H1 (cell line): Measurements from ENCODE around the gene PRKN. TPM values are rescaled to one million over a fixed set of nuclear protein-coding genes. Genes with fewer than 3 reads are reported as not detected.

Experiments
- CTCF ChIA-PET: fragments of 300-600 bp; sonication (Branson Sonifier 250); formaldehyde crosslinking; loops from one replicate; lab custom pipeline; 2021; ENCODE audit not compliant: partially characterized antibody; lab: Charles Lee
- POLR2A ChIA-PET: fragments of 300-600 bp; sonication (Branson Sonifier 250); formaldehyde crosslinking; loops from one replicate; lab custom pipeline; 2021; ENCODE audit warnings: inconsistent platforms; ENCODE audit not compliant: partially characterized antibody; lab: Charles Lee
- DNase-seq, 2 experiments: peaks; one replicate each; pipeline versions ENCODE4 v3.0.0 to v3.0.0-alpha.2; 2010 to 2022; ENCODE audit warnings: low spot score in 2 of 2, low read depth in 1 of 2, mixed read lengths in 1 of 2
- FAIRE-seq: peaks from 2 replicates; lab custom pipeline; 2011; peaks lifted over from hg19 to GRCh38; lab: Jason Lieb, UNC
- H2AFZ ChIP-seq: 2 replicates; pipeline ENCODE4 v1.8.1; 2012; ENCODE audit warnings: low read length, inconsistent platforms
- H2AK5ac ChIP-seq: 2 replicates; pipeline ENCODE4 v1.6.1; 2013; ENCODE audit warnings: low read depth, low read length
- H2BK120ac ChIP-seq: replicated peaks from 2 replicates; pipeline ENCODE3; 2013; ENCODE audit warnings: low read depth, low read length, inconsistent platforms
- H2BK12ac ChIP-seq: 2 replicates; pipeline ENCODE4 v1.6.1; 2013; ENCODE audit warnings: low read depth, low read length
- H2BK15ac ChIP-seq: 2 replicates; pipeline ENCODE4 v1.6.1; 2013; ENCODE audit warnings: low read length
- H2BK20ac ChIP-seq: 2 replicates; pipeline ENCODE4 v1.6.1; 2013; ENCODE audit warnings: low read length
- H2BK5ac ChIP-seq: 2 replicates; pipeline ENCODE4 v1.6.1; 2013; ENCODE audit warnings: low read depth, low read length
- H3K14ac ChIP-seq: 2 replicates; pipeline ENCODE4 v1.6.1; 2013; ENCODE audit warnings: inconsistent platforms; ENCODE audit not compliant: insufficient read length
- H3K18ac ChIP-seq: 2 replicates; pipeline ENCODE4 v1.6.1; 2013; ENCODE audit warnings: low read length; ENCODE audit errors: extremely low read depth
- H3K23ac ChIP-seq: 2 replicates; pipeline ENCODE4 v1.6.1; 2013; ENCODE audit warnings: inconsistent platforms; ENCODE audit not compliant: insufficient read length
- H3K23me2 ChIP-seq: 2 replicates; pipeline ENCODE4 v1.6.1; 2013; ENCODE audit warnings: low read depth, low read length
- H3K27ac ChIP-seq: 2 replicates; pipeline ENCODE4 v1.6.1; 2011; ENCODE audit warnings: low read depth, low read length, inconsistent platforms
- H3K27me3 ChIP-seq, 4 experiments: replicated peaks in 1 of 4; 1 replicate in 1 of 4; 2 replicates in 3 of 4; pipeline versions ENCODE4 v1.6.1 to v1.8.1; 2011 to 2013; ENCODE audit warnings: low read length in 3 of 4, mild to moderate bottlenecking in 3 of 4, inconsistent platforms in 2 of 4, mixed read lengths in 2 of 4, moderate library complexity in 1 of 4; ENCODE audit not compliant: control insufficient read depth in 3 of 4, insufficient read depth in 3 of 4; ENCODE audit errors: extremely low read depth in 1 of 4
- H3K36me3 ChIP-seq, 4 experiments: 2 replicates each; pipeline versions ENCODE4 v1.6.1 to v1.8.1; 2011 to 2013; ENCODE audit warnings: mild to moderate bottlenecking in 4 of 4, low read length in 3 of 4, moderate library complexity in 2 of 4, control low read depth in 1 of 4, inconsistent platforms in 1 of 4; ENCODE audit not compliant: insufficient read depth in 4 of 4, control insufficient read depth in 2 of 4
- H3K4ac ChIP-seq: replicated peaks from 2 replicates; pipeline ENCODE3; 2013; ENCODE audit warnings: low read length, low read depth, mixed read lengths, inconsistent platforms; ENCODE audit not compliant: insufficient read length
- H3K4me1 ChIP-seq, 4 experiments: replicated peaks in 1 of 4; 1 replicate in 1 of 4; 2 replicates in 3 of 4; pipeline versions ENCODE4 v1.6.1 to v1.8.1; 2011 to 2013; ENCODE audit warnings: low read length in 3 of 4, inconsistent platforms in 2 of 4, mixed read lengths in 1 of 4; ENCODE audit not compliant: insufficient read depth in 4 of 4, control insufficient read depth in 3 of 4
- H3K4me2 ChIP-seq, 2 experiments: 2 replicates each; pipeline versions ENCODE4 v1.6.1 to v1.8.1; 2011 to 2013; ENCODE audit warnings: low read depth in 2 of 2, low read length in 2 of 2, control low read depth in 1 of 2, inconsistent platforms in 1 of 2, mild to moderate bottlenecking in 1 of 2; ENCODE audit not compliant: insufficient read depth in 1 of 2
- H3K4me3 ChIP-seq, 4 experiments: fragments of 200-600, 300-600 bp in 1 of 4; sonication (generic), shearing (Covaris generic), sonication (Bioruptor Twin) in 1 of 4; 2 replicates each; pipeline versions ENCODE4 v1.5.1 to v1.8.1; 2011 to 2016; ENCODE audit warnings: low read length in 4 of 4, low read depth in 3 of 4, control low read depth in 2 of 4, inconsistent platforms in 2 of 4, mild to moderate bottlenecking in 2 of 4, mixed read lengths in 1 of 4, moderate library complexity in 1 of 4; ENCODE audit not compliant: insufficient read depth in 2 of 4; ENCODE audit errors: extremely low read depth in 1 of 4
- H3K56ac ChIP-seq: replicated peaks from 2 replicates; pipeline ENCODE3; 2013; ENCODE audit warnings: low read depth, mild to moderate bottlenecking, mixed read lengths, low read length, inconsistent platforms; ENCODE audit not compliant: insufficient read length
- H3K79me1 ChIP-seq: 2 replicates; pipeline ENCODE4 v1.6.1; 2013; ENCODE audit warnings: low read depth, low read length, control low read depth
- H3K79me2 ChIP-seq, 2 experiments: 2 replicates each; pipeline versions ENCODE4 v1.6.1 to v1.8.1; 2012 to 2013; ENCODE audit warnings: low read length in 2 of 2, mild to moderate bottlenecking in 2 of 2, inconsistent platforms in 1 of 2; ENCODE audit not compliant: insufficient read depth in 2 of 2, control insufficient read depth in 1 of 2
- H3K9ac ChIP-seq, 4 experiments: replicated peaks in 1 of 4; 1 replicate in 1 of 4; 2 replicates in 3 of 4; pipeline versions ENCODE4 v1.6.1 to v1.8.1; 2011 to 2013; ENCODE audit warnings: low read depth in 3 of 4, low read length in 3 of 4, control low read depth in 2 of 4, mild to moderate bottlenecking in 2 of 4, moderate library complexity in 2 of 4, inconsistent platforms in 1 of 4; ENCODE audit errors: extremely low read depth in 1 of 4
- H3K9me3 ChIP-seq, 2 experiments: 2 replicates each; pipeline versions ENCODE4 v1.6.1 to v1.8.1; 2012 to 2013; ENCODE audit warnings: mild to moderate bottlenecking in 2 of 2, moderate library complexity in 2 of 2, control low read depth in 1 of 2, inconsistent platforms in 1 of 2, low read depth in 1 of 2, low read length in 1 of 2, mixed read lengths in 1 of 2; ENCODE audit not compliant: insufficient read depth in 2 of 2
- H4K20me1 ChIP-seq, 2 experiments: replicated peaks in 1 of 2; 2 replicates each; pipeline versions ENCODE3 to v1.8.1; 2011 to 2013; ENCODE audit warnings: inconsistent platforms in 2 of 2, low read length in 2 of 2, mild to moderate bottlenecking in 1 of 2; ENCODE audit not compliant: insufficient read depth in 2 of 2, control insufficient read depth in 1 of 2
- H4K5ac ChIP-seq: 2 replicates; pipeline ENCODE4 v1.6.1; 2013; ENCODE audit warnings: low read length, low read depth, mixed read lengths, inconsistent platforms; ENCODE audit not compliant: insufficient read length
- H4K8ac ChIP-seq: 2 replicates; pipeline ENCODE4 v1.8.0; 2013; ENCODE audit warnings: mild to moderate bottlenecking, moderate library complexity, low read length, inconsistent platforms; ENCODE audit not compliant: insufficient read depth; ENCODE audit errors: extremely low read depth
- H4K91ac ChIP-seq: replicated peaks from 2 replicates; pipeline ENCODE3; 2013; ENCODE audit warnings: low read length, mixed read lengths, inconsistent platforms; ENCODE audit not compliant: insufficient read length
- ASH2L ChIP-seq: fragments of 200-600, 300-600 bp; sonication (generic); IDR thresholded peaks from one replicate; pipeline ENCODE4 v1.7.1; 2017; ENCODE audit warnings: low read length
- CEBPB ChIP-seq: IDR thresholded peaks from 2 replicates; pipeline ENCODE4 v1.6.1; 2012; ENCODE audit warnings: low read depth, low read length
- EP300 ChIP-seq, 2 experiments: IDR thresholded peaks; 1 replicate in 1 of 2; 2 replicates in 1 of 2; pipeline ENCODE4 v1.6.1; 2011 to 2012; ENCODE audit warnings: low read depth in 2 of 2, low read length in 2 of 2, mild to moderate bottlenecking in 2 of 2, borderline replicate concordance in 1 of 2, inconsistent platforms in 1 of 2, moderate library complexity in 1 of 2
- POU5F1 ChIP-seq: IDR thresholded peaks from 2 replicates; pipeline ENCODE4 v1.6.1; 2011; ENCODE audit warnings: low read depth, mild to moderate bottlenecking, low read length, moderate library complexity
- RNF2 ChIP-seq: fragments of 200-900, 300-1000 bp; sonication (generic); IDR thresholded peaks from 2 replicates; pipeline ENCODE4 v1.7.1; 2016; ENCODE audit warnings: borderline replicate concordance, low read depth, mild to moderate bottlenecking, antibody characterized with exemption, low read length; ENCODE audit not compliant: poor library complexity, severe bottlenecking; ENCODE audit errors: missing control alignments
- WGBS, 2 experiments: shearing (Covaris generic) in 1 of 2; methylation state at CpG; one replicate each; pipeline versions ENCODE4 v1.1.6 to v1.1.7; 2013 to 2015; ENCODE audit warnings: low lambda C conversion rate in 2 of 2, mixed read lengths in 2 of 2, inconsistent platforms in 1 of 2, low coverage in 1 of 2, missing lambda C conversion rate in 1 of 2; ENCODE audit not compliant: insufficient replicate concordance in 2 of 2, insufficient coverage in 1 of 2, insufficient read length in 1 of 2; ENCODE audit errors: extremely low coverage in 1 of 2, missing lambda C conversion rate in 1 of 2; 5-methylcytosine and 5-hydroxymethylcytosine counted together
- polyA plus RNA-seq, 7 experiments: library from polyadenylated mRNA; depleted of rRNA in 3 of 7; stranded (reverse) in 5 of 7; unstranded in 2 of 7; fragments of >200 nt in 5 of 7; fragments of 200-250 nt in 2 of 7; gene quantifications; 1 replicate in 5 of 7; 2 replicates in 1 of 7; 4 replicates in 1 of 7; pipeline versions ENCODE4 v1.2.1 to v1.2.3, GENCODE V29; 2011 to 2013; ENCODE audit warnings: missing spikeins in 2 of 7, mixed read lengths in 2 of 7
- total RNA-seq: library from RNA; stranded (reverse); fragmentation: NEBNext Ultra II Directional; extraction: Animal tissue kit (Norgen Biotek cat#: 25700); gene quantifications from 2 replicates; pipeline ENCODE4 v1.2.1, GENCODE V29; 2021
- TF ChIP-seq, protein P1 (sequence below): IDR thresholded peaks from 2 replicates; pipeline ENCODE4 v1.6.1; 2012; ENCODE audit warnings: inconsistent platforms

PRKN gene
- total and polyA plus RNA-seq, 2 of the 8 experiments (the other 6 are each of a cell fraction or from before 2014, with no cell fraction given), result 0.13 to 0.29 TPM

GRCh38 chr6:161463071-161463470 lies 1264.5 kb downstream of the PRKN start:
- TF ChIP-seq, protein P1, sequence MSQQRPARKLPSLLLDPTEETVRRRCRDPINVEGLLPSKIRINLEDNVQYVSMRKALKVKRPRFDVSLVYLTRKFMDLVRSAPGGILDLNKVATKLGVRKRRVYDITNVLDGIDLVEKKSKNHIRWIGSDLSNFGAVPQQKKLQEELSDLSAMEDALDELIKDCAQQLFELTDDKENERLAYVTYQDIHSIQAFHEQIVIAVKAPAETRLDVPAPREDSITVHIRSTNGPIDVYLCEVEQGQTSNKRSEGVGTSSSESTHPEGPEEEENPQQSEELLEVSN, result no peak
- TF ChIP-seq ASH2L (no peak), POU5F1 (no peak), CEBPB (no peak), EP300 (IDR thresholded peaks at IDR 0.05; ENCODE audit: borderline replicate concordance in 1 of 2, low read depth in 2 of 2, low read length in 2 of 2) (no peak), RNF2 (no peak)

More at GRCh38 chr6:161463071-161463470, 1264.5 kb downstream of the PRKN start:
- ChIA-PET POLR2A (no interaction called here), CTCF (interaction anchor here (1.0 to 1.5 kb wide), 3 partner anchors 11 to 45 kb away, joined by 3 to 5 read pairs (median 3); no protein-coding TSS in a partner anchor)
- H3K27ac ChIP-seq, result no peak overlapping the region
- H4K5ac ChIP-seq, result no peak overlapping the region
- no peak overlapping the region for H3K4me2 ChIP-seq
- no peaks in the 10 kb centered on the region for H3K36me3 ChIP-seq
- no peak overlapping the region for H3K56ac ChIP-seq
- H3K4me3 ChIP-seq, result no peak overlapping the region
- no peak overlapping the region for H2BK5ac ChIP-seq
- no peaks in the 10 kb centered on the region for H3K4me1 ChIP-seq
- no peaks in the 10 kb centered on the region for H3K79me1 ChIP-seq
- H4K20me1 ChIP-seq, result no peaks in the 10 kb centered on the region
- H2AK5ac ChIP-seq, result no peak overlapping the region
- WGBS, 2 experiments, result 88% methylated on average over 2 of the region's 2 CpGs; no CpG with 5 or more reads in 1 of the 2 experiments
- no peak overlapping the region for H4K91ac ChIP-seq
- H3K79me2 ChIP-seq, result no peaks in the 10 kb centered on the region
- H2BK12ac ChIP-seq, result no peak overlapping the region
- H2BK15ac ChIP-seq, result no peak overlapping the region
- no peak overlapping the region for H3K14ac ChIP-seq
- FAIRE-seq, result no peak
- no peaks in the 10 kb centered on the region for H3K9me3 ChIP-seq
- no peak overlapping the region for H3K23ac ChIP-seq
- H2BK20ac ChIP-seq, result no peak overlapping the region
- H2AFZ ChIP-seq, result no peak overlapping the region
- DNase-seq, result no peak
- H3K23me2 ChIP-seq, result peaks cover 2% of the 10 kb centered on the region; the same call in 1 of the 2 replicates
- H3K27me3 ChIP-seq, result no peaks in the 10 kb centered on the region
- H3K18ac ChIP-seq, result no peak overlapping the region
- H4K8ac ChIP-seq, result no peak overlapping the region
- H3K9ac ChIP-seq, result no peak overlapping the region
- H2BK120ac ChIP-seq, result no peak overlapping the region
- no peak overlapping the region for H3K4ac ChIP-seq
